Globus pallidus (tissue), 1 donor: ENCODE data around the gene FBXO41.
"Not testable (repeated sequence)": the region's sequence is repeated elsewhere in the genome, so short reads cannot be mapped to it uniquely, and the experiment has no call there.

Experiments used
- DNase-seq: peaks from one replicate; pipeline ENCODE4 v3.0.0-alpha.2; 2015; ENCODE audit warnings: low spot score

FBXO41 gene

DNA sequence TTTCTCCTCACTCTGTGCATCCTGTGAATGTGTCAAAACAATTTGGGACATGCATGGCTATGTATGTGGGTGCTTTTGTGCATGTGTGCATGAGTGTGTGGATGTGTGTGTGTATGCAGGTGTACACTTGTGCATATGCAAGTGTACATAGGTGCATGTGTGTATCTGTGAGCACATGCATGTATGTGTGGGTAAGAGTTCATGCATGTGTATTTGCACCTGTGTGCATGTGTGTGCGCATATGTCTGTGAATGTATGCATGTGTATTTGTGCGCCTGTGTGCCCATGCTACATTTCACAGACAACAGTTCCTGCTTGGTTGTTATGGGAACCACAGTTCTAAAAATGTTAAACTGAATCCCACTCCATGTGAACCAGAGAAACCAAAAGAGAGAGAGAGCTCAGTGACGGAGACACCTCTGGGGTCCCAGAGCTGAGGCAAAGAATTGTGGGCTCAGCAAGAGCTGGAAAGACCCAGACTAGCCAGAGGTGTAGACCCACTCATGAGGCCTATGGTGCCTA lies 1.9 kb upstream of the FBXO41 start:
- DNase-seq: no peak

GRCh38 chr2:73285159-73285739 lies 971 bp upstream of the FBXO41 start:
- DNase-seq: peak; percentile 37

DNA sequence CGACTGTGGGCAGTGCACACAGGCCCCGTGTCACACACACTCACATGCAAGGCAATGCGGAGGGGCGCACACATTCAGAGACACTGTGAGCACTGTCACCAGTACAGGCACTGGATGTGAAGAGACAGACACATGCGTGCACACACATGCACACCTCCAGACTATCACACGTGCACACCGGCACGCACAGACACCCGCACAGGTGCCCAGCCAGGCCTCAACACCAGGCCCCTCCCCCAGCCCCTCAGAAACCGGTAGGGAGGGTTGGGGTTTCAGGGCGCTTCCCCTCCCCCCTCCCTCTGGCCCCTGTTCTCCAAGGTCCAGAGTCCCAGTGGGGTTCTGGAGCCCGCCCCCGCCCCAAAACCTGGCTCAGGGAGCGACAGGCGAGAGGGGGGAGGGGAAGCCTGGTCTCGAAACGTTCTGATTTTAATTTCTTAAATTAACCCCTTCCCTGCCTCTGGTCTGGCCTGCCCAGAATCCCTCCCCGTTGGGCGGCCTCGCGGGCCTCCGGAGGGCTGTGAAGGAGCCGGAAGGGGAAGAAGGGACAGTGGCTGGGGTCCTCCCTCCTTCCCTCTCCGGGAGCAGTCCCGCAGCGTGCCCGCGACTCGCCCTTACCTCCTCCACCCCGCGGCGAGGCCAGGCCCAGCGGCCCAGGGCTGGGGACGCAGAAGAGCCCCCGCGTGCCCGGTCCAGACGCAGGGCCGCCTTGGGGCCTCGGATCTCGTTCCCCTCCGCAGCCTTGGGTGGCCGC lies 558 bp downstream of the FBXO41 start:
- no peak for DNase-seq

DNA sequence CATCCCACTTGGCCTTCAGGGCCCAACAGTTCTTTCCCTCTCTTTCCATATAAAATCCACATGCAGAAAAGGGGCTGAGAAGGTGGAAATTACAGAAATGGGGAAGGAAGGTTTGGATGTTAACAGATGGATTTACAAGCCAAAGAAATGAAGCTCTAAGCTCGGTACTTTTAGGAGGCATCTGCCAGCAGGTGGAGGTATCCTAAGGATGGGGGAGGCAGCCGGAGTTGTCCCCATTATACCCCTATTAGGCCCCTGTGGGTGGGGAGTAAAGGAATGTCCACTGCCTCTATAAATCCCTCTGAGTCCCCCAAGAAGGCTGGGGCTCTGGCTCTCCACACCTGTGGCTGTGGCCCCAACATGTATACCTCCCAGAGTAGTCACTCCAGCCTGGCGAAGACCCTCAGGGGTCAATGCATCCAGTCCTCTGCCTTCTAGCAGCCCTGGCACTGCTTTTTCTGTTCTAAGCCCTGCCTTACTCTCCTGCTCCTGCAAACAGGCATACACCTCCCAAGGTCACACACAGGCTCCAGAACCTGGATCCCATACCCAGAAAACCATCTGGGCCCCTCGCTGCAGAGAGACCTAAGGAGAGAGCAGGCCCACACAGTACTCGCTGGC lies 1.2 kb downstream of the FBXO41 start:
- DNase-seq: no peak

GRCh38 chr2:73281244-73281643 lies 3.0 kb downstream of the FBXO41 start:
- DNase-seq: no peak

GRCh38 chr2:73279852-73280251 lies 4.4 kb downstream of the FBXO41 start:
- DNase-seq: no peak

DNA sequence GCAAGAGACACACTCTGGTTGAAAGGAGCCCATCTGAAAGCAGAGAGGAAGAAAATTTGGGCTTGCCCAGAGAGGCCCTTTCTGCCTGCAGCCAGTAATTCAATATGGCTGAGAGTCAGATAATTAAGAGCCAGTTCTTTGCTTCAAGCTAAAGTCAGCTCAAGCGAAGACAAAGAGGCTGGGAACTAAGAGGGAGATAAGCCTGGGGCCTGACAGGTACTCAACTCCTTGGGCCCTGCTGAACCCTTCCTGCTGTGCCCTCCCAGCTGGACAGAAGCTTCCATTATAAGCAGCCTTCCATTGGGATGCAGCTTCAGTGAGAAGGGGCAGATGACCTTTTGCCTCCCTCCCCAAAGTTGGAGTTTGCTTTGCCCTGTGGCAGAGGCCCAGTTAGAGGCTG lies 12.0 kb downstream of the FBXO41 start:
- no peak for DNase-seq

GRCh38 chr2:73269686-73270465 lies 14.4 kb downstream of the FBXO41 start:
- DNase-seq: no peak

- no peak for DNase-seq
These were observed 15.2 kb downstream of the FBXO41 start for GRCh38 chr2:73268830-73269685.

DNA sequence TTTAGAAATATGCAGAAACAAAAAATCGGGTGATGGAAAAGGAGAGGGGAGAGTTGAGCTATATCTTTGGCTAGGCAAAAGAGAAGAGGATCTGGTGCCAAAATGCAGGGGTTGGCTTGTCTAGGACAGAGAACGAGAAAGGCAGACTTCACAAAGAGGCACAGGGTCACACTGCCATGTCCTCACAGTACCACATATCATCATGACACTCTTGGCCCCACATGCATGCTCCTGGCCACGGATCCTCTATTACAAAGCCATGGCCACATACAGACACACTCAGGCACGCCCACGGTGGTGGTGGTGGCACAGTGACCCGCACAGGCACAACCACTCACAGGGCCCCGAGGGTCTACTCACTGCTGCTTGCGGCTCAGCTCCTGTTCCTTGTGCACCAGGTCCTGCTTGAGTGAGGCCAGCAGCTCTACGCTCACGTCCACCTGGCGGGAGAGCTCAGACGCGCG lies 15.9 kb downstream of the FBXO41 start:
- DNase-seq: no peak

GRCh38 chr2:73267008-73267407 lies 17.3 kb downstream of the FBXO41 start:
- no peak for DNase-seq

- no peak for DNase-seq
These were observed 18.0 kb downstream of the FBXO41 start for GRCh38 chr2:73266061-73266901.

- no peak for DNase-seq
These were observed 18.8 kb downstream of the FBXO41 start for GRCh38 chr2:73265298-73266060.

- DNase-seq: no peak
These were observed 19.5 kb downstream of the FBXO41 start for GRCh38 chr2:73264783-73265182.

DNA sequence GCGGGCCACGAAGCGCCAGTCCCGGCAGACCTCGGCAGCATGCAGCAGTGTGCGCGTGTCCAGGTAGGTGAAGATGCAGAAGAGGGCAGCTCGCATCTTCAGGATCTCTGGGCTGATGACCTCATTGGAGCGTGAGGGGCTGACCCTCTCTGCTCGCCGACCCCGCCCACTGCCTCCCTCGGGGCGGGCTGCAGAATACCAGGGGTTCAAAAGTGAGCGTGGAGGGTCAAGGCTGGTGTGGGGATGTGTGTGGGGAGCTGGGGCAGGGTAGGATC lies 20.0 kb downstream of the FBXO41 start:
- no peak for DNase-seq

DNA sequence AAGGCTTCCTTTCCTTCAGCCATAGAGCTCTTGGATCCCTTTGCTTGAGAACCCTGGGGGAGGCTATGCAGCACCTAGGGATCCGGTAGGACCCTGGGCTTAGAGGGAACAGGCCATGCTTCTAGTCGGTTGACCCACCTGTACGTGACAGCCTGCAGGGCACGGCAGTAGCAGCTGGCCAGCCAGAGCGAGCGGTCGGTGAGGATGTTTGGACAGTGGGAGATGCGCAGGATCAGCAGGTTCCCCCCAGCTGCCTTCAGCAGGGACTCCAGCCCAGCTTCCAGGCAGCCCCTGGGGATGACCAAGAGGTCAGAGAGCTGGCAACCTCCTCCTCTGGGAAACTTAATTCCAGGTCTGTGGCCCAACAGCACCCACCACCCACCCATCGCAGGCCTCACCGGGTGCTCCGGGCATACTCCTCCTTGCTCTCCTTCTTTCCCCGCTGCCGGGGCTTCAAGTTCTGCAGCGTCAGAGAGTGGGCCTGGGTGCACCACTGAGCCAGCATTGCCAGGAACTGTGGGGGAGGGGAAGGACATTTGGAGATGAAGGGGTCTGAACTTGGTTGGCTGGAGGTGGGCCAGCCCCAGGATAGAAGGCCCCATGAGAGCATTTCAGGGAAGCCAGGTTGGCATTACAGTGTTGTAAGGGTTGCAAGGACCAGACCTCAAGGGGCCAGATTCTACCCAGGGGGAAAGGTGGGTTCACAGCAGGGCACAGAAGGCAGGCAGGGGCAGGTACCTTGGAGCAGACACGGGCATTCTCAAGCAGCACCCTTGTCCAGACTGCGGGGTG lies 20.5 kb downstream of the FBXO41 start:
- no peak for DNase-seq

DNA sequence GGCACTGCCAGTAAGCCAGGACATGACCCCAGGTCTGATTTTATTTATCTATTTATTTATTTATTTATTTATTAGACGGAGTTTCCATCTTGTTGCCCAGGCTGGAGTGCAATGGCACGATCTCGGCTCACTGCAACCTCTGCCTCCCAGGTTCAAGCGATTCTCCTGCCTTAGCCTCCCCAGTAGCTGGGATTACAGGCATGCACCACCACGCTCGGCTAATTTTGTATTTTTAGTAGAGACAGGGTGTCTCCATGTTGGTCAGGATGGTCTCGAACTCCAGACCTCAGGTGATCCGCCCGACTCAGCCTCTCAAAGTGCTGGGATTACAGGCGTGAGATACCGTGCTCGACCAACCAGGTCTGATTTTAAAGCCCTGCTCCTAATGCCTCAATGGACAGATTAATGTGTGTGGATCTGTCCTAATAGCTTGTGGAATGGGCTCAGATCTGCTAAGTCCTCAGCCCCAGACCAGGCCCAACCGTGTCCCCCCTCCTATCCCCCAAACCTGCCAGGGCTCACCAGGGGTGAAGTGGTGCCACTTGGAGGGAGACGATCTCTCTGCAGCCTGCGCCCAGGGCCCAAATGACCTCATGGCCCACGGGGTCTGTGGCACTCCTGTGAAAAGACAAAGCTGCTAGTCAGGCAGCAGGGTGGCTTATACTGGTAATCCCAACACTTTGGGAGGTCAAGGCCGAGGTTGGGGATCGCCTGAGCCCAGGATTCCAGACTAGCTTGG lies 21.4 kb downstream of the FBXO41 start:
- not testable (repeated sequence) for DNase-seq

DNA sequence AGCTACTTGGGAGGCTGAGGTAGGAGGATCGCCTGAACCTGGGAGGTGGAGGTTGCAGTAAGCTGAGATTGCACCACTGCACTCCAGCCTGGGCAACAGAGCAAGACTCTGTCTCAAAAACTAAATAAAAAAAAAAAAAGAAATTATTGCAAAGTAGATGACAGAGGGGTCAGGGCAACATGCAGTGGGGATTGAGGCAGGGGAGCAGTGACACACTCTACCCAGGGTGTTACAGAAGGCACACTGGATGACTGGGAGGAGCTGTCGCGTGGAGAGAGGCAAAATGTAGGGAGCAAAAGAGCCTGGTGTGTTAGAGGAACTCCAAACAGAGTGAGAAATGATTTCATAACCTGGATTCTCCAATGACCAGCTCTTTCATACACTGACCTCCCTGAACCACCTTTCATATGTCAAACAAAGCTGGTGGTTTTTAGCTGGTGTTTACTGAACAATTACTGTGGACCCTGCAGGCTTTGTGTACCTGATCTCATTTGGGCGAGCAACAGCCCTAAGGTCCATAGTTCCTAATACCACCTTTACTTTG lies 22.1 kb downstream of the FBXO41 start:
- DNase-seq: no peak
